Endothelial cell of umbilical vein (primary cell): ENCODE measurements around the gene SNN.

Experiments used
- EZH2 ChIP-seq: IDR thresholded peaks from 2 replicates; pipeline ENCODE4 v1.6.1; 2012; ENCODE audit warnings: borderline replicate concordance, low read depth, mild to moderate bottlenecking, moderate library complexity, low read length, inconsistent platforms; ENCODE audit not compliant: severe bottlenecking
- FOS ChIP-seq: IDR thresholded peaks from 2 replicates; pipeline ENCODE4 v1.6.1; 2011; ENCODE audit warnings: mild to moderate bottlenecking, low read length, moderate library complexity, borderline replicate concordance; ENCODE audit not compliant: insufficient read depth
- JUN ChIP-seq: IDR thresholded peaks from 2 replicates; pipeline ENCODE4 v1.6.1; 2011; ENCODE audit warnings: borderline replicate concordance, low read depth; ENCODE audit not compliant: insufficient read length, insufficient read depth
- MYC ChIP-seq: IDR thresholded peaks from one replicate; pipeline ENCODE4 v1.6.1; 2011; ENCODE audit warnings: mild to moderate bottlenecking, low read depth, low read length
- POLR2A ChIP-seq: IDR thresholded peaks from 2 replicates; pipeline ENCODE4 v1.6.1; 2012; ENCODE audit warnings: low read depth, mild to moderate bottlenecking, control low read depth, low read length
- POLR2AphosphoS5 ChIP-seq: IDR thresholded peaks from 2 replicates; pipeline ENCODE4 v1.6.1; 2012; ENCODE audit warnings: low read depth, mild to moderate bottlenecking, control low read depth, low read length, moderate library complexity; ENCODE audit not compliant: insufficient read depth
- TF ChIP-seq, protein P1 (sequence below), 2 donors: IDR thresholded peaks; 1 replicate in 1 of 2; 2 replicates in 1 of 2; pipeline ENCODE4 v1.5.1; 2011; ENCODE audit warnings: low read length in 2 of 2, mild to moderate bottlenecking in 2 of 2, moderate library complexity in 2 of 2, control low read depth in 1 of 2, inconsistent platforms in 1 of 2, low read depth in 1 of 2; ENCODE audit not compliant: insufficient read depth in 1 of 2; ENCODE audit errors: extremely low read depth in 1 of 2

DNA sequence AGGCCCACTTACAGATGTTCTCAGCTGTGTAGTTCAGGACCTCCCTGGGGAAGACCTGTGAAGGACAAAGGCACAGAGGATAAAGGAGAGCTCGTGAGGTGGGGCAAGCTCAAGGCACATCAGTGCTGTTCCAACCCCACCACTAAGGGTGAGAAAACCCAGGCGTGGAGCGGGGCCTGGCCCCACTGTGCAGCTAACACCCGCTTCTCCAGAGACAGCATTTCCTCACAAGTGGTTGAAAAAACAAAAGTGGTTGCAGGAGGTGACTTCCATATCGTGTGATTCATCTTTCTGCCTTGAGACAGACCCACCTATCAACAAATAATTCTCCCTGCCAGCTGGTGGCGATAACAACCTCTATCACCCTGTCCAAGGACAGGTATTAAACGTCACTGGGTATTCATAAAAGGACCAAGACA, 30.0 kb downstream of the SNN start:
- no peak for TF ChIP-seq JUN
- TF ChIP-seq, protein P1, sequence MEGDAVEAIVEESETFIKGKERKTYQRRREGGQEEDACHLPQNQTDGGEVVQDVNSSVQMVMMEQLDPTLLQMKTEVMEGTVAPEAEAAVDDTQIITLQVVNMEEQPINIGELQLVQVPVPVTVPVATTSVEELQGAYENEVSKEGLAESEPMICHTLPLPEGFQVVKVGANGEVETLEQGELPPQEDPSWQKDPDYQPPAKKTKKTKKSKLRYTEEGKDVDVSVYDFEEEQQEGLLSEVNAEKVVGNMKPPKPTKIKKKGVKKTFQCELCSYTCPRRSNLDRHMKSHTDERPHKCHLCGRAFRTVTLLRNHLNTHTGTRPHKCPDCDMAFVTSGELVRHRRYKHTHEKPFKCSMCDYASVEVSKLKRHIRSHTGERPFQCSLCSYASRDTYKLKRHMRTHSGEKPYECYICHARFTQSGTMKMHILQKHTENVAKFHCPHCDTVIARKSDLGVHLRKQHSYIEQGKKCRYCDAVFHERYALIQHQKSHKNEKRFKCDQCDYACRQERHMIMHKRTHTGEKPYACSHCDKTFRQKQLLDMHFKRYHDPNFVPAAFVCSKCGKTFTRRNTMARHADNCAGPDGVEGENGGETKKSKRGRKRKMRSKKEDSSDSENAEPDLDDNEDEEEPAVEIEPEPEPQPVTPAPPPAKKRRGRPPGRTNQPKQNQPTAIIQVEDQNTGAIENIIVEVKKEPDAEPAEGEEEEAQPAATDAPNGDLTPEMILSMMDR (IDR thresholded peaks at IDR 0.05; ENCODE audit: extremely low read depth in 1 of 2, insufficient read depth in 1 of 2, low read depth in 1 of 2, low read length in 2 of 2), result no peak
- TF ChIP-seq POLR2A, result no peak
- no peak for TF ChIP-seq POLR2AphosphoS5
- no peak for TF ChIP-seq MYC
- TF ChIP-seq EZH2, result no peak
- no peak for TF ChIP-seq FOS
